GM12872 (cell line): ENCODE results near the gene NFE2L2.
A peak's percentile ranks its signal among the peaks of the same experiment; 100 is the strongest.

Experiments
- TF ChIP-seq, protein P1 (sequence below): IDR thresholded peaks from 3 replicates; pipeline ENCODE4 v1.5.1; 2011; ENCODE audit warnings: low read depth, mild to moderate bottlenecking, low read length, moderate library complexity; ENCODE audit not compliant: insufficient read depth

NFE2L2 gene

DNA sequence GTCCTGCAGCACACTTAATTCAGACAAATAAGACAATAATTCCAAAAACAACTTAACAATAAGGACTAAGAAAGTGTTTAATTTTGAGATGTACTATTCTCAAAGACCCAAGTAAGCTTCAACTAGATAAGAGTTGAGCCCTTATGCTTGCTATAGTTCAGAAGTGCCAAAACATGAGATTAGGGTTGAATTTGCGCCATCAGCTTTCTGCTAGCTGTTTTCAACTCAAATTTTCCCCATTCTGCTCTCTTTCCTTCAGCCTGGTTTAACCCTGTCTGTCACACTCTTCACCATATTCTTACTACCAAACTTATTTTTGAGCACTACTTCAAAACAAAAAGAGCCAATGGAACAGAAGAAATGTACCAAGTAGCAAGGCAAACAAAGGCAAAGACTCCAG lies 4.1 kb downstream of the NFE2L2 start:
- TF ChIP-seq, protein P1, sequence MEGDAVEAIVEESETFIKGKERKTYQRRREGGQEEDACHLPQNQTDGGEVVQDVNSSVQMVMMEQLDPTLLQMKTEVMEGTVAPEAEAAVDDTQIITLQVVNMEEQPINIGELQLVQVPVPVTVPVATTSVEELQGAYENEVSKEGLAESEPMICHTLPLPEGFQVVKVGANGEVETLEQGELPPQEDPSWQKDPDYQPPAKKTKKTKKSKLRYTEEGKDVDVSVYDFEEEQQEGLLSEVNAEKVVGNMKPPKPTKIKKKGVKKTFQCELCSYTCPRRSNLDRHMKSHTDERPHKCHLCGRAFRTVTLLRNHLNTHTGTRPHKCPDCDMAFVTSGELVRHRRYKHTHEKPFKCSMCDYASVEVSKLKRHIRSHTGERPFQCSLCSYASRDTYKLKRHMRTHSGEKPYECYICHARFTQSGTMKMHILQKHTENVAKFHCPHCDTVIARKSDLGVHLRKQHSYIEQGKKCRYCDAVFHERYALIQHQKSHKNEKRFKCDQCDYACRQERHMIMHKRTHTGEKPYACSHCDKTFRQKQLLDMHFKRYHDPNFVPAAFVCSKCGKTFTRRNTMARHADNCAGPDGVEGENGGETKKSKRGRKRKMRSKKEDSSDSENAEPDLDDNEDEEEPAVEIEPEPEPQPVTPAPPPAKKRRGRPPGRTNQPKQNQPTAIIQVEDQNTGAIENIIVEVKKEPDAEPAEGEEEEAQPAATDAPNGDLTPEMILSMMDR, result no peak

DNA sequence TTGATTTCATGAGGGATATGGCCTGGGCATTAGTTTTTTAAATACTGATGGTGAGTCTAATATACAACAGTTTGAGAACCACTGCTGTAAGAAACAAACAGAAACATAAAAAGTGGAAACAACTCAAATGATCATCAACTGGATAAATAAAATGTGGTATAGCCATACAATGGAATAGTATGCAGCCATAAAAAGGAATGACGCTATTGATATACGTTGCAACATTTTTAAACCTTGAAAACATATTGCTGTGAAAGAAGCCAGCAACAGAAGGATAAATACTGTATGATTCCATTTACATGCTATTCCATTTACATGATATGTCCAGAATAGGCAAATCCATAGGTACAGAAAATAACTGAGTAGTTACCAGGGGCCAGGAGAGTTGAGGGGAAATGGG lies 6.5 kb downstream of the NFE2L2 start:
- TF ChIP-seq, protein P1, result no peak

DNA sequence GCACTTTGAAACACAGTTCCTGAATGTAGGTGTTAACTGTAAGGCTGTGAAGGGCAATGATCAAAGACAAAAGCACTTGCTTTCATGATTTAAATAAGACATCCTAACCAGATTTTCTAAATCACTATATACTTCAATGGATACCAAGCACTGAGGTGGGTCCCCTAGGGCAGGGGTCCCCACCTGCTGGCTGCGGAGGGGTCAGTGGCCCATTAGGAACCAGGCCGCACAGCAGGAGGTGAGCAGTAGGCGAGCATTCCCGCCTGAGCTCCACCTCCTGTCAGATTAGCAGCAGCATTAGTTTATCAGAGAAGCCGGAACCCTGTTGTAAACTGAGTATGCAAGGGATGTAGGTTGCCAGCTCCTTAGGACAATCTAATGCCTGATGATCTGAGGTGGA lies 7.1 kb downstream of the NFE2L2 start:
- TF ChIP-seq, protein P1, result no peak

DNA sequence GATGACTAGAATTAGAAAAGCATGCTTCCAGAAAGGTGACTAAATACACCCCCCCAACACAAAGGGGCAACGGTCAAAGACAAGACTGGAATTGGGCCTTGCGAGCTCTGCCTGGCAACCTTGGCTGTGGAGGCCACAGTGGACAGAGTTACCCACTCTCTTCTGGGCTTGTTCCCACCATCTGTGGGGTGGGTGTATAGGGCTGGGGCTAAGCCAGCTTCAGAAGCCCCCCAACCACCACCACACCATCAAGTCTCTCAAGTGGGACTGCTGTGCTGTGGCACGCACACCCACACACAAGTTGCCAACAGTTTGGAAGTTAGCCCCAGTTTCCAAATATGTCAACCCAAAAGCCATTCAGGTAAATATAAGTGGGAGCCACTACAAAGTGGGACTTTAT lies 7.8 kb downstream of the NFE2L2 start:
- TF ChIP-seq, protein P1, result no peak

DNA sequence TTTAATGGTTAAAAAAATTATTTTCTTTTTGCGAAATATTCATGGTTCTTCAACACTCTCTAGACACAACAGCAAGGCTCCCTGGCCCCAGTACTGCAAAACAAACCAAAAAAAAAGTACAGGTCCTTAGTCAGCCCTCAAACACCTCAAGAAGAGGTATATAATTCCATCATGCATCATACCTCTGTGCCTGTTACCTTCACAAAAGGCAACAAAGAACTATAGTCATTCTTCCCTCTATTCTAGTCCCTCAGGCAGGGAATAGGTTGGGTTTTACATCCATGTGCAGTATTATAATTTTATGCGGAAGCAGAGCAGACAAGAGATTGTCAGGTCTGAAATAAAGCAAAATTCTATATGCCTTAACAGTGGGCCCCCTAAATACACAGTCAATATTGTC lies 8.5 kb downstream of the NFE2L2 start:
- TF ChIP-seq, protein P1, result no peak

DNA sequence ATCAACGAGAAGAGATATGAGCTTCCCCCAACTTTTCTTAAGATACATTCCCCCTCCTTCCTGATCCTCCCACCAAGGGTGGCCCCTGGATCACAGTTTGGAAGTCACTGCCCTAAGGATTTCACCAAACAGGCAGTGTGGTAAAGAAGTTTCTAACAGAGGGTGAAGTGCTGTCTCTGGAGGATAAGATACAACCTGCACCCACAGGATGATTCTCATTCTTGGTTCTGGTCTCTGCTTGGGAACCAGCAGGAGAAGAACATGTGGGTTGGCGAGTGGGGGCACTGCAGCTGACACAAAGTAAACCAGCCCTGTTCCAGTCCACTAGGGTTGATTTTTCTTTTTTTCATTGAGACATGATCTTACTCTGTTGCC lies 9.3 kb downstream of the NFE2L2 start:
- TF ChIP-seq, protein P1, result no peak

DNA sequence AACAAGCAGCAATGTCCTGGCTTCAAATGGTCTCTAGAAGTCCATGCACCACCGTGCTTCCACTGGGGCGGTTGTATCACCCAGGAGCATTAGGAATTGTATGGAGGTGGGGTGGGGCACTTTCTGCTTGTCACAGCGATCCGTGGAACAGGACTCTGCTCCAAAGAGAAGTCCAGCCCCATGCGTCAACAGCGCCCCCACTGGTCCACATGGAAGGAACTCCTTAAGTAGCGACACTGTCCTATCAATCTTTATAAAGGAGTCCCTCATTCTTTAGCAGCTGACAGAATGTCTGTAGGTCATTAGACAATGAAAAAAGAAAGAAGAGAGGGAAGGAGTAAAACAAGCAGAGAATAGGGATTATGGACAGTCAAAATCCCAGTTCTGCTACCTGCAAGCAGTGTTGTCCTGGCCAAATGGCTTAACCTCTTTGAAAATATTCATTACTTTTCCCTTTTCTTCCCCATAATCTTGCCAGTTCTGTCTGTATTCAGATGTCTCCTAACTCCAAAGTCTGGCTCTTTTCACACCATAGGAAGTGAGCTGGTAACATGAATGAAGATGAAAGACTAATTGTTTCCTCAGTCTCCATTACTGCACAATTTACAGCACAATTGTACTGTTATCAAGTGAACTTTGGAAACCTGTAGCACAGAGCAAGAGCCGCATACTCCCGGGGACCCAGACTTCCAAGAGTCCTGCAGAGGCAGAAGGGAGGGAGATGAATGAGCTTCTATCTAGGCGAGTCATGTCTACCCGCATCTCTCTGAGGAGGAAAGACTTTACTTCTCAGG lies 9.9 kb downstream of the NFE2L2 start:
- TF ChIP-seq, protein P1, result peak; percentile 47; the same call in 2 of the 3 replicates
